ENCODE measurements around the gene SCAF8.

SCAF8 gene

GRCh38 chr6:154841109-154841508 is 107.9 kb downstream of the SCAF8 start:
- DNase-seq, result no peak

GRCh38 chr6:154842833-154843232 is 109.6 kb downstream of the SCAF8 start:
- DNase-seq, result no peak

- DNase-seq, result no peak
Measured at GRCh38 chr6:154847318-154847717, 114.1 kb downstream of the SCAF8 start.

- no peak for DNase-seq
Measured at GRCh38 chr6:154848580-154848979, 115.4 kb downstream of the SCAF8 start.

GRCh38 chr6:154849475-154849874 is 116.3 kb downstream of the SCAF8 start:
- DNase-seq, result no peak

GRCh38 chr6:154852687-154853086 is 119.5 kb downstream of the SCAF8 start:
- no peak for DNase-seq

GRCh38 chr6:154857529-154857928 is 124.3 kb downstream of the SCAF8 start:
- DNase-seq, result no peak

- no peak for DNase-seq
Measured at GRCh38 chr6:154861825-154862224, 128.6 kb downstream of the SCAF8 start.

GRCh38 chr6:154862536-154862935 is 129.3 kb downstream of the SCAF8 start:
- DNase-seq, result no peak

- DNase-seq, result no peak
Measured at GRCh38 chr6:154864066-154864430, 130.8 kb downstream of the SCAF8 start.

- DNase-seq, result no peak
Measured at GRCh38 chr6:154865291-154865690, 132.1 kb downstream of the SCAF8 start.

GRCh38 chr6:154868143-154868594 is 135.0 kb downstream of the SCAF8 start:
- peak; percentile 61 for DNase-seq

GRCh38 chr6:154872542-154873114 is 139.4 kb downstream of the SCAF8 start:
- DNase-seq, result no peak

GRCh38 chr6:154873546-154873945 is 140.3 kb downstream of the SCAF8 start:
- no peak for DNase-seq

GRCh38 chr6:154874773-154875592 is 141.8 kb downstream of the SCAF8 start:
- DNase-seq, result no peak

GRCh38 chr6:154876486-154877280 is 143.5 kb downstream of the SCAF8 start:
- DNase-seq, result no peak

GRCh38 chr6:154878871-154879491 is 145.8 kb downstream of the SCAF8 start:
- DNase-seq, result no peak

GRCh38 chr6:154882107-154882506 is 148.9 kb downstream of the SCAF8 start:
- no peak for DNase-seq

All from HCEC 1CT (cell line).